ENCODE measurements around the gene HERC2. TPM values are rescaled to one million over a fixed set of nuclear protein-coding genes. Genes with fewer than 3 reads are reported as not detected.

The HERC2 gene
- total and polyA plus RNA-seq, 2 of the 8 experiments (the other 6 are each of a cell fraction or from before 2014, with no cell fraction given), result 83.0 to 88.7 TPM

- no peak for FAIRE-seq
- POLR2A ChIA-PET (ENCODE audit: partially characterized antibody), result no interaction called here
- H3K27me3 ChIP-seq (replicated peaks in 1 of 4; ENCODE audit: control insufficient read depth in 3 of 4, extremely low read depth in 1 of 4, insufficient read depth in 3 of 4, low read length in 3 of 4), result no peaks in the 10 kb centered on the region
- TF ChIP-seq FOSL1 (IDR thresholded peaks at IDR 0.05; ENCODE audit: insufficient read depth, low read depth, low read length) (no peak), TAF1 (IDR thresholded peaks at IDR 0.05; ENCODE audit: low read depth, low read length) (no peak), NRF1 (IDR thresholded peaks at IDR 0.05; ENCODE audit: low read depth, low read length) (no peak), JUND (IDR thresholded peaks at IDR 0.05; ENCODE audit: low read length) (no peak), EP300 (IDR thresholded peaks at IDR 0.05; ENCODE audit: borderline replicate concordance in 1 of 2, low read depth in 2 of 2, low read length in 2 of 2) (no peak), CTCF (IDR thresholded peaks at IDR 0.05; ENCODE audit: control extremely low read depth in 1 of 3, insufficient read depth in 1 of 3, low read depth in 1 of 3, low read length in 3 of 3) (no peak), CREB1 (IDR thresholded peaks at IDR 0.05) (no peak), POU5F1 (IDR thresholded peaks at IDR 0.05; ENCODE audit: low read depth, low read length) (no peak), POLR2A (IDR thresholded peaks at IDR 0.05; ENCODE audit: control extremely low read depth in 1 of 2, low read depth in 2 of 2, low read length in 2 of 2) (no peak)
- TF ChIP-seq, protein P1, sequence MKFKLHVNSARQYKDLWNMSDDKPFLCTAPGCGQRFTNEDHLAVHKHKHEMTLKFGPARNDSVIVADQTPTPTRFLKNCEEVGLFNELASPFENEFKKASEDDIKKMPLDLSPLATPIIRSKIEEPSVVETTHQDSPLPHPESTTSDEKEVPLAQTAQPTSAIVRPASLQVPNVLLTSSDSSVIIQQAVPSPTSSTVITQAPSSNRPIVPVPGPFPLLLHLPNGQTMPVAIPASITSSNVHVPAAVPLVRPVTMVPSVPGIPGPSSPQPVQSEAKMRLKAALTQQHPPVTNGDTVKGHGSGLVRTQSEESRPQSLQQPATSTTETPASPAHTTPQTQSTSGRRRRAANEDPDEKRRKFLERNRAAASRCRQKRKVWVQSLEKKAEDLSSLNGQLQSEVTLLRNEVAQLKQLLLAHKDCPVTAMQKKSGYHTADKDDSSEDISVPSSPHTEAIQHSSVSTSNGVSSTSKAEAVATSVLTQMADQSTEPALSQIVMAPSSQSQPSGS (IDR thresholded peaks at IDR 0.05; ENCODE audit: low read length), result no peak
Measured at GRCh38 chr15:28154283-28154682, 167.7 kb downstream of the HERC2 start.

More at GRCh38 chr15:28154283-28154682, 167.7 kb downstream of the HERC2 start:
- H3K9ac ChIP-seq (replicated peaks in 1 of 4; ENCODE audit: extremely low read depth in 1 of 4, low read depth in 3 of 4, low read length in 3 of 4), result no peak overlapping the region
- H3K23ac ChIP-seq (ENCODE audit: insufficient read length), result no peak overlapping the region
- peaks cover 0 to 17% of the 10 kb centered on the region in 2 experiments; a peak in 2 of 4 replicates for H3K79me2 ChIP-seq (ENCODE audit: control insufficient read depth in 1 of 2, insufficient read depth in 2 of 2, low read length in 2 of 2)
- no peak overlapping the region for H2BK5ac ChIP-seq (ENCODE audit: low read depth, low read length)
- H3K36me3 ChIP-seq (ENCODE audit: control insufficient read depth in 2 of 4, insufficient read depth in 4 of 4, low read length in 3 of 4), result peaks cover 0 to 5% (median 3%) of the 10 kb centered on the region in 4 experiments; a peak in 3 of 8 replicates
- H3K9me3 ChIP-seq (ENCODE audit: insufficient read depth in 2 of 2, low read depth in 1 of 2, low read length in 1 of 2), result no peaks in the 10 kb centered on the region
- no peak for DNase-seq (ENCODE audit: low read depth in 1 of 2, low spot score in 2 of 2)
- H2AK5ac ChIP-seq (ENCODE audit: low read depth, low read length), result no peak overlapping the region
- WGBS, 2 experiments (ENCODE audit: extremely low coverage in 1 of 2, insufficient coverage in 1 of 2, insufficient read length in 1 of 2, insufficient replicate concordance in 2 of 2, low coverage in 1 of 2, low lambda C conversion rate in 2 of 2, missing lambda C conversion rate in 1 of 2), result 98% methylated on average over 4 of the region's 4 CpGs; no CpG with 5 or more reads in 1 of the 2 experiments
- H4K91ac ChIP-seq (replicated peaks; ENCODE audit: insufficient read length, low read length), result no peak overlapping the region
- H4K20me1 ChIP-seq (replicated peaks in 1 of 2; ENCODE audit: control insufficient read depth in 1 of 2, insufficient read depth in 2 of 2, low read length in 2 of 2), result peaks cover 0 to 1% of the 10 kb centered on the region in 2 experiments
- H3K4ac ChIP-seq (replicated peaks; ENCODE audit: insufficient read length, low read depth, low read length), result no peak overlapping the region
- H4K8ac ChIP-seq (ENCODE audit: extremely low read depth, insufficient read depth, low read length), result no peak overlapping the region
- H3K23me2 ChIP-seq (ENCODE audit: low read depth, low read length), result no peaks in the 10 kb centered on the region
- H2BK12ac ChIP-seq (ENCODE audit: low read depth, low read length), result no peak overlapping the region
- no peaks in the 10 kb centered on the region for H3K4me1 ChIP-seq (replicated peaks in 1 of 4; ENCODE audit: control insufficient read depth in 3 of 4, insufficient read depth in 4 of 4, low read length in 3 of 4)
- no peak overlapping the region for H3K14ac ChIP-seq (ENCODE audit: insufficient read length)
- no peak overlapping the region for H3K18ac ChIP-seq (ENCODE audit: extremely low read depth, low read length)
- H3K4me3 ChIP-seq (ENCODE audit: extremely low read depth in 1 of 4, insufficient read depth in 2 of 4, low read depth in 3 of 4, low read length in 4 of 4), result no peak overlapping the region
- CTCF ChIA-PET (ENCODE audit: partially characterized antibody), result interaction anchor here (1.1 kb wide), 1 partner anchor 97 kb away, joined by 3 read pairs; no protein-coding TSS in a partner anchor
- no peak overlapping the region for H2AFZ ChIP-seq (ENCODE audit: low read length)
- no peak overlapping the region for H4K5ac ChIP-seq (ENCODE audit: insufficient read length, low read depth, low read length)
- no peak overlapping the region for H3K56ac ChIP-seq (replicated peaks; ENCODE audit: insufficient read length, low read depth, low read length)
- peaks cover 11% of the 10 kb centered on the region; the same call in 1 of the 2 replicates for H3K79me1 ChIP-seq (ENCODE audit: low read depth, low read length)
- H2BK120ac ChIP-seq (replicated peaks; ENCODE audit: low read depth, low read length), result no peak overlapping the region
- no peak overlapping the region for H3K27ac ChIP-seq (ENCODE audit: low read depth, low read length)
- no peak overlapping the region for H3K4me2 ChIP-seq (ENCODE audit: insufficient read depth in 1 of 2, low read depth in 2 of 2, low read length in 2 of 2)
- no peak overlapping the region for H2BK20ac ChIP-seq (ENCODE audit: low read length)
- H2BK15ac ChIP-seq (ENCODE audit: low read length), result no peak overlapping the region
